ENCODE results near the gene POGLUT3. TPM values are rescaled to one million over a fixed set of nuclear protein-coding genes. Genes with fewer than 3 reads are reported as not detected.

The POGLUT3 gene
- total and polyA plus RNA-seq, 2 of the 4 experiments (the other 2 are of a cell fraction), result 31.7 to 34.8 TPM

- peak overlapping the region; percentile 89 for H3K4ac ChIP-seq (ENCODE audit: low read depth, low read length)
- peak overlapping the region; percentile 34 to 90; a peak in 2 of 4 replicates for H4K8ac ChIP-seq (ENCODE audit: low read depth in 2 of 2, low read length in 2 of 2)
- peak overlapping the region; percentile 61 for H3K23ac ChIP-seq (ENCODE audit: low read depth, low read length)
- CTCF ChIA-PET, result interaction anchor here (0.6 to 1.2 kb wide), 4 partner anchors 16 to 1934 kb away, joined by 3 to 5 read pairs (median 4); no protein-coding TSS in a partner anchor
- 94% methylated on average over 5 of the region's 7 CpGs; no CpG with 5 or more reads in 1 of the 2 experiments for WGBS, 2 experiments (ENCODE audit: extremely low coverage in 2 of 2, insufficient read length in 1 of 2)
- peak overlapping the region; percentile 38 for H2AK9ac ChIP-seq (replicated peaks; ENCODE audit: low read depth, low read length, poor library complexity)
- POLR2A ChIA-PET (ENCODE audit: unreplicated experiment), result no interaction called here
- TF ChIP-seq BHLHE40 (IDR thresholded peaks at IDR 0.05; ENCODE audit: low read depth, low read length) (no peak), FOS (IDR thresholded peaks at IDR 0.05; ENCODE audit: low read depth, low read length) (no peak), MXI1 (IDR thresholded peaks at IDR 0.05; ENCODE audit: borderline replicate concordance, low read depth, low read length) (no peak), RCOR1 (IDR thresholded peaks at IDR 0.05; ENCODE audit: insufficient replicate concordance, low read length) (no peak)
- H2AK5ac ChIP-seq (ENCODE audit: low read depth, low read length), result peak overlapping the region; percentile 5; the same call in 1 of the 2 replicates
- no peaks in the 10 kb centered on the region for H3K9me3 ChIP-seq (ENCODE audit: control insufficient read depth, insufficient read depth, low read length)
- no peaks in the 10 kb centered on the region for H3K27me3 ChIP-seq (ENCODE audit: control insufficient read depth, insufficient read depth, low read length)
- no peaks in the 10 kb centered on the region for H4K20me1 ChIP-seq (ENCODE audit: insufficient read depth, low read length)
- DNase-seq (peak; percentile 31), ATAC-seq (ENCODE audit: low read depth) (no peak)
- H2BK5ac ChIP-seq (ENCODE audit: low read depth, low read length, poor library complexity, severe bottlenecking), result peak overlapping the region; percentile 92
- peak overlapping the region; percentile 62; the same call in 2 of the 3 replicates for H2BK15ac ChIP-seq (ENCODE audit: low read depth, low read length)
- peak overlapping the region; percentile 15 for H2AFZ ChIP-seq (replicated peaks; ENCODE audit: low read length, poor library complexity)
- H3K4me1 ChIP-seq (ENCODE audit: control insufficient read depth, insufficient read depth, low read length), result peaks cover 3% of the 10 kb centered on the region
- H2BK20ac ChIP-seq (ENCODE audit: low read depth, low read length), result peak overlapping the region; percentile 9; the same call in 1 of the 2 replicates
- peaks cover 20 to 42% of the 10 kb centered on the region in 2 experiments for H3K79me1 ChIP-seq (ENCODE audit: low read depth in 1 of 2, low read length in 2 of 2)
- intact Hi-C loops (cut with micrococcal nuclease) (loop anchor here (2.0 kb wide), 2 partner anchors 152 to 274 kb away; partner anchors contain the start of genes ATM and NPAT), in situ Hi-C loops (cut with MboI; ENCODE audit: low sequenced_read_pairs) (no loop called here), dilution Hi-C loops (cut with HindIII; ENCODE audit: low sequenced_read_pairs, unreplicated experiment) (no loop called here)
- H4K5ac ChIP-seq (ENCODE audit: low read depth, low read length), result peak overlapping the region; percentile 65
- peak overlapping the region; percentile 89 for H3K27ac ChIP-seq (ENCODE audit: insufficient read depth, low read length)
- peak overlapping the region; percentile 54 for H3K4me3 ChIP-seq (ENCODE audit: insufficient read depth, low read depth, low read length)
- peak overlapping the region; percentile 91 for H3K9ac ChIP-seq (ENCODE audit: low read depth, low read length)
- peak overlapping the region; percentile 92; the same call in 1 of the 2 replicates for H3K56ac ChIP-seq (ENCODE audit: extremely low read depth, insufficient read depth, low read length)
- H2BK120ac ChIP-seq (ENCODE audit: low read depth, low read length), result peak overlapping the region; percentile 83
- no TSS peak for BruUV-seq (replicated peaks)
- peak overlapping the region; percentile 87 for H4K91ac ChIP-seq (ENCODE audit: insufficient read depth, low read depth, low read length)
- peak overlapping the region; percentile 67; the same call in 1 of the 2 replicates for H3K18ac ChIP-seq (ENCODE audit: low read depth, low read length)
- peak overlapping the region; percentile 60 for H3K14ac ChIP-seq (replicated peaks; ENCODE audit: low read depth, low read length)
- H3K4me2 ChIP-seq (ENCODE audit: low read depth, low read length), result peak overlapping the region; percentile 85
- no peaks in the 10 kb centered on the region; the same call in 1 of the 2 replicates for H3K36me3 ChIP-seq (ENCODE audit: control insufficient read depth, insufficient read depth, low read length)
- H3K9me1 ChIP-seq (ENCODE audit: insufficient read depth, low read length), result peaks cover 8% of the 10 kb centered on the region; the same call in 1 of the 2 replicates
Observed at GRCh38 chr11:108496643-108497256, 1.4 kb downstream of the POGLUT3 start.

Measured in IMR-90 (cell line).